Fibroblast of lung (primary cell): Measurements from ENCODE around the gene PDE3B. TPM values are rescaled to one million over a fixed set of nuclear protein-coding genes. Genes with fewer than 3 reads are reported as not detected.

Source experiments
- DNase-seq, 2 donors: peaks; one replicate each; pipeline versions ENCODE4 v3.0.0 to v3.0.0-alpha.2; 2010; ENCODE audit warnings: low read depth in 2 of 2
- H2AFZ ChIP-seq: 2 replicates; pipeline ENCODE4 v1.5.1; 2012; ENCODE audit warnings: low read length, control low read depth, inconsistent platforms
- H3K27ac ChIP-seq: 2 replicates; pipeline ENCODE4 v1.5.1; 2011; ENCODE audit warnings: low read length, control low read depth; ENCODE audit not compliant: insufficient read depth
- H3K27me3 ChIP-seq: 2 replicates; pipeline ENCODE4 v1.5.1; 2011; ENCODE audit warnings: mild to moderate bottlenecking, low read length; ENCODE audit not compliant: control insufficient read depth, insufficient read depth
- H3K36me3 ChIP-seq: 2 replicates; pipeline ENCODE4 v1.5.1; 2011; ENCODE audit warnings: low read length; ENCODE audit not compliant: control insufficient read depth, insufficient read depth
- H3K4me1 ChIP-seq: 2 replicates; pipeline ENCODE4 v1.5.1; 2011; ENCODE audit warnings: low read length; ENCODE audit not compliant: control insufficient read depth, insufficient read depth; ENCODE audit errors: extremely low read depth
- H3K4me2 ChIP-seq: 2 replicates; pipeline ENCODE4 v1.5.1; 2011; ENCODE audit warnings: low read length, control low read depth; ENCODE audit not compliant: insufficient read depth; ENCODE audit errors: extremely low read depth
- H3K4me3 ChIP-seq, 4 experiments: fragments of 200-600 bp in 1 of 4; sonication (generic) in 1 of 4; replicated peaks in 1 of 4; 2 replicates each; pipeline ENCODE4 v1.5.1; 2011 to 2016; ENCODE audit warnings: low read length in 4 of 4, low read depth in 3 of 4, mild to moderate bottlenecking in 3 of 4, control low read depth in 2 of 4, inconsistent platforms in 1 of 4, mixed read lengths in 1 of 4; ENCODE audit not compliant: insufficient read depth in 1 of 4; ENCODE audit errors: control extremely low read depth in 1 of 4
- H3K79me2 ChIP-seq: 2 replicates; pipeline ENCODE4 v1.5.1; 2012; ENCODE audit warnings: mild to moderate bottlenecking, low read length, inconsistent platforms; ENCODE audit not compliant: control insufficient read depth, insufficient read depth
- H3K9ac ChIP-seq: 2 replicates; pipeline ENCODE4 v1.5.1; 2011; ENCODE audit warnings: mild to moderate bottlenecking, low read length, control low read depth; ENCODE audit not compliant: insufficient read depth
- H3K9me3 ChIP-seq: 2 replicates; pipeline ENCODE4 v1.5.1; 2012; ENCODE audit warnings: low read depth, low read length; ENCODE audit not compliant: control insufficient read depth, insufficient read depth
- H4K20me1 ChIP-seq: 2 replicates; pipeline ENCODE4 v1.5.1; 2011; ENCODE audit warnings: low read length; ENCODE audit not compliant: control insufficient read depth, insufficient read depth; ENCODE audit errors: extremely low read depth
- EZH2 ChIP-seq: IDR thresholded peaks from 2 replicates; pipeline ENCODE4 v1.5.1; 2012; ENCODE audit warnings: low read length, control low read depth, mild to moderate bottlenecking; ENCODE audit errors: missing control alignments
- polyA plus RNA-seq, 2 donors: library from polyadenylated mRNA; depleted of rRNA in 1 of 2; stranded (reverse) in 1 of 2; unstranded in 1 of 2; fragments of >200 nt; gene quantifications; 2 replicates each; pipeline ENCODE4 v1.2.1, GENCODE V29; 2011 to 2012; ENCODE audit warnings: missing spikeins in 1 of 2
- total RNA-seq: library from RNA; depleted of rRNA; stranded (reverse); fragments of >200 nt; gene quantifications from 2 replicates; pipeline ENCODE4 v1.2.1, GENCODE V29; 2014
- TF ChIP-seq, protein P1 (sequence below), 2 donors: IDR thresholded peaks in 1 of 2; conservative IDR thresholded peaks in 1 of 2; 1 replicate in 1 of 2; 2 replicates in 1 of 2; pipeline ENCODE4 v1.5.1; 2011 to 2012; ENCODE audit warnings: low read length in 2 of 2, control low read depth in 1 of 2, inconsistent platforms in 1 of 2, low read depth in 1 of 2, mild to moderate bottlenecking in 1 of 2

PDE3B gene
- total and polyA plus RNA-seq, 2 donors (not counting 1 experiment from before 2014, with no cell fraction given), result 0.43 to 11.2 TPM

- Histone ChIP-seq H3K4me3 (no peak overlapping the region), H4K20me1 (no peaks in the 10 kb centered on the region), H3K9me3 (no peaks in the 10 kb centered on the region), H3K4me1 (no peaks in the 10 kb centered on the region), H3K36me3 (no peaks in the 10 kb centered on the region), H3K27ac (no peak overlapping the region), H2AFZ (no peak overlapping the region), H3K27me3 (no peaks in the 10 kb centered on the region), H3K9ac (no peak overlapping the region), H3K79me2 (no peaks in the 10 kb centered on the region), H3K4me2 (no peak overlapping the region)
- TF ChIP-seq, protein P1, sequence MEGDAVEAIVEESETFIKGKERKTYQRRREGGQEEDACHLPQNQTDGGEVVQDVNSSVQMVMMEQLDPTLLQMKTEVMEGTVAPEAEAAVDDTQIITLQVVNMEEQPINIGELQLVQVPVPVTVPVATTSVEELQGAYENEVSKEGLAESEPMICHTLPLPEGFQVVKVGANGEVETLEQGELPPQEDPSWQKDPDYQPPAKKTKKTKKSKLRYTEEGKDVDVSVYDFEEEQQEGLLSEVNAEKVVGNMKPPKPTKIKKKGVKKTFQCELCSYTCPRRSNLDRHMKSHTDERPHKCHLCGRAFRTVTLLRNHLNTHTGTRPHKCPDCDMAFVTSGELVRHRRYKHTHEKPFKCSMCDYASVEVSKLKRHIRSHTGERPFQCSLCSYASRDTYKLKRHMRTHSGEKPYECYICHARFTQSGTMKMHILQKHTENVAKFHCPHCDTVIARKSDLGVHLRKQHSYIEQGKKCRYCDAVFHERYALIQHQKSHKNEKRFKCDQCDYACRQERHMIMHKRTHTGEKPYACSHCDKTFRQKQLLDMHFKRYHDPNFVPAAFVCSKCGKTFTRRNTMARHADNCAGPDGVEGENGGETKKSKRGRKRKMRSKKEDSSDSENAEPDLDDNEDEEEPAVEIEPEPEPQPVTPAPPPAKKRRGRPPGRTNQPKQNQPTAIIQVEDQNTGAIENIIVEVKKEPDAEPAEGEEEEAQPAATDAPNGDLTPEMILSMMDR (conservative IDR thresholded peaks at IDR 0.05 in 1 of 2, IDR thresholded peaks at IDR 0.05 in 1 of 2; ENCODE audit: low read depth in 1 of 2, low read length in 2 of 2), result no peak
- TF ChIP-seq EZH2, result no peak
- DNase-seq, result no peak
Measured at GRCh38 chr11:14764179-14764578, 120.6 kb downstream of the PDE3B start.

DNA sequence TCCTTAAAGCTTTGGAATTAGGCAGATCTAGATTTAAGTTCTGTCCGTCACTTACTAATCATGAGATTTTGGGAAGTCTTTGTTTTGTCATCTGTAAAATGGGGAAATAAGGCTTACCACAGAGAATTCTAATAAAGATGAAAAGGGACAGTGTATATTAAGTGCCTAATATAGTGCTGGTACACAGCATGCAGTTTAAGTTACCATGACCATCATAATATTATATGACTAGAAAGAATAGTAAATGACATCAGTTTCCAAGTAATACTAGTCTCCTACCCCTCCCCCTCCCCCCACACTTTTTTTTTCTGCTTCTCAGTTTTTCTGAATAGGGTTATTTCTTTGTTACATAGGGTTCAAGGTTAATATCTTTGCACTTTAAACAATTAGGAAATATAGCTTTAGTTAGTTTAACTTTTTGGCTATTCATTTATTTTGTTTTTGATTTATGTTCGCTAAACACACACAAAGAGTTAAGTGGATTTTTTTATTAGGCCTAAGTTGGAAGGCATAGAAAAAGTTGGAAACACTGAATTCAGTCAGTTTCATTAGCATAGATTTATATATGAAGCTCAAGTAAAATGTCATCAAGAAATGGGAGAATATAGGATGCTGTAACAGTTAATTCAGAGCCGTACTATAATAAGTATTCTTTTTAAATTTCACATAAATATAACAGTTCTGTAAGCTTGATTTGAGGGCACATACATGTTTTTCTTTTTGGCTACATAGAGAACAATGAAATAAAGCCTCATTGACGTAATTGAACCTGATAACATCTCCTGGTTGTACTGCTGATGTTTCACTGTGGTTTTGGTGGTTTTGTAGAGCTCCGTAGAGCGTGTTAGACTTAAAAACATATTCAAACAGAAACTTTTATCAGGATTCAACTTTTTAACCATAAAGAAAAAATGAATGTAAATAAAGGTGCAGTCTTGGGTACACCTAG is 121.2 kb downstream of the PDE3B start:
- no peaks in the 10 kb centered on the region for H3K27me3 ChIP-seq
- DNase-seq, result peak; percentile 28 to 78
- H3K4me2 ChIP-seq, result no peak overlapping the region
- no peak overlapping the region for H2AFZ ChIP-seq
- H3K4me3 ChIP-seq, result no peak overlapping the region
- H3K9ac ChIP-seq, result no peak overlapping the region
- H4K20me1 ChIP-seq, result no peaks in the 10 kb centered on the region
- TF ChIP-seq, protein P1 (conservative IDR thresholded peaks at IDR 0.05 in 1 of 2, IDR thresholded peaks at IDR 0.05 in 1 of 2; ENCODE audit: low read depth in 1 of 2, low read length in 2 of 2), result no peak
- TF ChIP-seq EZH2, result no peak
- H3K9me3 ChIP-seq, result no peaks in the 10 kb centered on the region
- H3K79me2 ChIP-seq, result no peaks in the 10 kb centered on the region
- no peaks in the 10 kb centered on the region for H3K4me1 ChIP-seq
- H3K36me3 ChIP-seq, result no peaks in the 10 kb centered on the region
- H3K27ac ChIP-seq, result no peak overlapping the region

- no peaks in the 10 kb centered on the region for H3K4me1 ChIP-seq
- no peaks in the 10 kb centered on the region for H3K79me2 ChIP-seq
- TF ChIP-seq, protein P1 (conservative IDR thresholded peaks at IDR 0.05 in 1 of 2, IDR thresholded peaks at IDR 0.05 in 1 of 2; ENCODE audit: low read depth in 1 of 2, low read length in 2 of 2), result no peak
- TF ChIP-seq EZH2, result no peak
- no peaks in the 10 kb centered on the region for H3K36me3 ChIP-seq
- H2AFZ ChIP-seq, result no peak overlapping the region
- H3K27ac ChIP-seq, result no peak overlapping the region
- no peaks in the 10 kb centered on the region for H4K20me1 ChIP-seq
- no peak for DNase-seq
- H3K9ac ChIP-seq, result no peak overlapping the region
- H3K27me3 ChIP-seq, result no peaks in the 10 kb centered on the region
- H3K4me2 ChIP-seq, result no peak overlapping the region
- no peaks in the 10 kb centered on the region for H3K9me3 ChIP-seq
- H3K4me3 ChIP-seq, result no peak overlapping the region
Measured at GRCh38 chr11:14766585-14766984, 123.0 kb downstream of the PDE3B start.
